ENCODE data around the gene TMEM171. TPM values are rescaled to one million over a fixed set of nuclear protein-coding genes. Genes with fewer than 3 reads are reported as not detected.

The TMEM171 gene
- total and polyA plus RNA-seq, 10 donors: 1.9 to 38.0 (median 19.5) TPM

DNA sequence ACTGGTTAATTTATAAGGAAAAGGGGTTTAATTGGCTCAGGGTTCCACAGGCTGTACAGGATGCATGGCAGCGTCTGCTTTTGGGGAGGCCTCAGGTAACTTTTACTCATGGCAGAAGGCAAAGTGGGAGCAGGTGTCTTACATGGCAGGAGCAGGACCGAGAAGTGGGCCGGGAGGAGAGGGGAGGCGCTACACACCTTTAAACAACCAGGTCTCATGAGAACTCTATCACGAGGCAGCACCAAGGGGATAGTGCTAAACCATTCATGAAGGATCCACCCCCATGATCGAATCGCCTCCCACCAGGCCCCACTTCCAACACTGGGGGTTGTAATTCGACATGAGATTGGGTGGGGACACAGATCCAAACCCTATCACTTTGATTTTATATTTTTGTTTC lies 21.7 kb downstream of the TMEM171 start:
- intact Hi-C loops (cut with DNase I; ENCODE audit: low total_unique reads): no loop called here
- DNase-seq: no peak
- Histone ChIP-seq H3K4me3 (no peak overlapping the region), H3K27me3 (replicated peaks in 1 of 7) (peaks cover 0 to 72% (median 0%) of the 10 kb centered on the region in 7 donors), H3K9me3 (no peaks in the 10 kb centered on the region), H3K27ac (no peak overlapping the region), H3K36me3 (no peaks in the 10 kb centered on the region), H3K4me1 (peaks cover 0 to 3% (median 0%) of the 10 kb centered on the region in 6 donors)
- WGBS, 5 donors: 69 to 83% (median 80%) methylated on average over 8 of the region's 8 CpGs
- TF ChIP-seq POLR2A (IDR thresholded peaks at IDR 0.05) (no peak), POLR2AphosphoS5 (IDR thresholded peaks at IDR 0.05) (no peak)
- TF ChIP-seq, protein P1, sequence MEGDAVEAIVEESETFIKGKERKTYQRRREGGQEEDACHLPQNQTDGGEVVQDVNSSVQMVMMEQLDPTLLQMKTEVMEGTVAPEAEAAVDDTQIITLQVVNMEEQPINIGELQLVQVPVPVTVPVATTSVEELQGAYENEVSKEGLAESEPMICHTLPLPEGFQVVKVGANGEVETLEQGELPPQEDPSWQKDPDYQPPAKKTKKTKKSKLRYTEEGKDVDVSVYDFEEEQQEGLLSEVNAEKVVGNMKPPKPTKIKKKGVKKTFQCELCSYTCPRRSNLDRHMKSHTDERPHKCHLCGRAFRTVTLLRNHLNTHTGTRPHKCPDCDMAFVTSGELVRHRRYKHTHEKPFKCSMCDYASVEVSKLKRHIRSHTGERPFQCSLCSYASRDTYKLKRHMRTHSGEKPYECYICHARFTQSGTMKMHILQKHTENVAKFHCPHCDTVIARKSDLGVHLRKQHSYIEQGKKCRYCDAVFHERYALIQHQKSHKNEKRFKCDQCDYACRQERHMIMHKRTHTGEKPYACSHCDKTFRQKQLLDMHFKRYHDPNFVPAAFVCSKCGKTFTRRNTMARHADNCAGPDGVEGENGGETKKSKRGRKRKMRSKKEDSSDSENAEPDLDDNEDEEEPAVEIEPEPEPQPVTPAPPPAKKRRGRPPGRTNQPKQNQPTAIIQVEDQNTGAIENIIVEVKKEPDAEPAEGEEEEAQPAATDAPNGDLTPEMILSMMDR (IDR thresholded peaks at IDR 0.05 in 8 of 11, conservative IDR thresholded peaks at IDR 0.05 in 3 of 11): no peak

DNA sequence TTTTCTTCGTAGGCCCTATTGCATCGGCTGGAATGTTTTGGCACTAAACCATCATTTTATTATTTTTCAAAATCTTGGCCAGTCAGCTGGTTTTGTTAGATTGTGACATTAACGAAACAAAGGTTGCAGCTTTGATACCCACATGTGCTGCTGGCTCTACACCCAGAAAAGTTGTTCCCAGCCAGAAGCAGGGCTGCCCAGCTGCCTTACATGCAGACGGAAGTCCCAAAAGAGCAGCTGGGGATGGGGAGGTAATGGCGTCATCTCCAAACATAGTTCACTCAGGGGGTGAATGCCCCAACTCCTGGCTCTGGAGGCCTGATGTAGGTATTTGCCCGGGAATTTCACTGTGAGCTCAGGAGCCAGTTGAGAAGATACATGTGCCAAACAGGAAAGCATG lies 23.3 kb downstream of the TMEM171 start:
- Histone ChIP-seq H3K4me3 (no peak overlapping the region), H3K4me1 (no peaks in the 10 kb centered on the region), H3K36me3 (no peaks in the 10 kb centered on the region), H3K9me3 (no peaks in the 10 kb centered on the region), H3K27me3 (replicated peaks in 1 of 7) (peaks cover 0 to 61% (median 0%) of the 10 kb centered on the region in 7 donors), H3K27ac (no peak overlapping the region)
- TF ChIP-seq POLR2A (IDR thresholded peaks at IDR 0.05) (no peak), POLR2AphosphoS5 (IDR thresholded peaks at IDR 0.05) (no peak)
- TF ChIP-seq, protein P1 (IDR thresholded peaks at IDR 0.05 in 8 of 11, conservative IDR thresholded peaks at IDR 0.05 in 3 of 11): no peak
- no peak for DNase-seq
- WGBS, 5 donors: 87 to 92% (median 91%) methylated on average over 6 of the region's 6 CpGs
- intact Hi-C loops (cut with DNase I; ENCODE audit: low total_unique reads): no loop called here

DNA sequence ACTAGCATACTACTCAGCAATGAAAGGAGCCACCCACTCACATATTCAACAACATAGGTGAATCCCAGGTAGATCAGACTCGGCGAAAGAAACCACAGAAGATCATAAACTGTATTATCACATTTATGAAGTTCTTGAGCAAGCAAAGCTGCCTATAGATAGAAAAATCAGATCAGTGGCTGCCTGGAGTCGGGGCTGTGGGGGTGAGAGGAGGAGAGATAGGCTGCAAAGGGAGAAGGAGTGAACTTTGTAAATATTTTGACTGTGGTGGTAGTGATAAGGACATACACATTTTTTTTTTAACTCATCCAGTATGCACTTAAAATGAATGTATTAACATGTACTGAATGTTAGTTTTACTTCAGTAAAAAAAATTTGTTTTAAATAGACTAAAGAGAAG lies 29.2 kb downstream of the TMEM171 start:
- Histone ChIP-seq H3K27ac (no peak overlapping the region), H3K4me3 (no peak overlapping the region), H3K36me3 (no peaks in the 10 kb centered on the region), H3K4me1 (no peaks in the 10 kb centered on the region), H3K27me3 (replicated peaks in 1 of 7) (peaks cover 0 to 59% (median 0%) of the 10 kb centered on the region in 7 donors), H3K9me3 (no peaks in the 10 kb centered on the region)
- 43 to 84% (median 53%) methylated on average over 3 of the region's 3 CpGs for WGBS, 5 donors
- TF ChIP-seq POLR2A (IDR thresholded peaks at IDR 0.05) (no peak), POLR2AphosphoS5 (IDR thresholded peaks at IDR 0.05) (no peak)
- TF ChIP-seq, protein P1 (IDR thresholded peaks at IDR 0.05 in 8 of 11, conservative IDR thresholded peaks at IDR 0.05 in 3 of 11): no peak
- DNase-seq: no peak
- intact Hi-C loops (cut with DNase I; ENCODE audit: low total_unique reads): no loop called here

DNA sequence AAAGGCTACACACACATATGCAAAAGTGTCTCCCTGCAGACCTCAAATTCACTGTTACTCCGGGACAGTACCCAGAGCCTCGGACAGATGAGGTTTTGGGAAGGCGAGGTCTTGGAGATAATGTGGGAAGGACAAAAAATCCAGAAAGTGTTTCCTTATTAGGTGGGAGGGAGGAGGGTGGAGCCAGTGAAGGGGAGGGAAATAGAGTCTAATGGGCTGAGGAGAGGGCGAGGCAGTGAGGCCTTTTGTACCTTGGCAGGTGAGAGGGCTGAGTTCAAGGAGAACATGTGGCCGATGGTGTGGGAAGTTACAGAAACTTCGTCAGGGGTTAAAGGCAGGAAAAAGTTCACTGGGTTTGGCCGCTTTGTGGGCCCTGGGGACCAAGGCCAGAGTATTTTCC lies 30.5 kb downstream of the TMEM171 start:
- WGBS, 5 donors: 63 to 75% (median 72%) methylated on average over 7 of the region's 7 CpGs
- DNase-seq: no peak
- Histone ChIP-seq H3K36me3 (no peaks in the 10 kb centered on the region), H3K27me3 (replicated peaks in 1 of 7) (peaks cover 0 to 58% (median 4%) of the 10 kb centered on the region in 7 donors), H3K9me3 (no peaks in the 10 kb centered on the region), H3K27ac (no peak overlapping the region), H3K4me1 (no peaks in the 10 kb centered on the region), H3K4me3 (no peak overlapping the region)
- intact Hi-C loops (cut with DNase I; ENCODE audit: low total_unique reads): no loop called here
- TF ChIP-seq, protein P1 (IDR thresholded peaks at IDR 0.05 in 8 of 11, conservative IDR thresholded peaks at IDR 0.05 in 3 of 11): no peak
- no peak for TF ChIP-seq POLR2A (IDR thresholded peaks at IDR 0.05)
- no peak for TF ChIP-seq POLR2AphosphoS5 (IDR thresholded peaks at IDR 0.05)

All from spleen (tissue), 11 donors.